Activated gamma-delta T cell treated with Interleukin-2 at 50 U/mL for 16 hours (primary cell): ENCODE data around the gene SYNGR1.
"Not testable (repeated sequence)": the region's sequence is repeated elsewhere in the genome, so short reads cannot be mapped to it uniquely, and the experiment has no call there.

Experiments used
- DNase-seq: peaks from one replicate; pipeline ENCODE4 v3.0.0-alpha.2; 2020

SYNGR1 gene

GRCh38 chr22:39411828-39412365 lies 62.1 kb downstream of the SYNGR1 start:
- not testable (repeated sequence) for DNase-seq

GRCh38 chr22:39413204-39413603 lies 63.4 kb downstream of the SYNGR1 start:
- DNase-seq, result not testable (repeated sequence)

- DNase-seq, result no peak
These were observed 64.6 kb downstream of the SYNGR1 start for GRCh38 chr22:39414377-39414776.

- no peak for DNase-seq
These were observed 65.1 kb downstream of the SYNGR1 start for GRCh38 chr22:39414886-39415285.

- no peak for DNase-seq
These were observed 65.7 kb downstream of the SYNGR1 start for GRCh38 chr22:39415506-39415905.

GRCh38 chr22:39416319-39416718 lies 66.5 kb downstream of the SYNGR1 start:
- no peak for DNase-seq

- no peak for DNase-seq
These were observed 67.8 kb downstream of the SYNGR1 start for GRCh38 chr22:39417641-39418040.

- DNase-seq, result no peak
These were observed 68.9 kb downstream of the SYNGR1 start for GRCh38 chr22:39418696-39419095.

GRCh38 chr22:39419096-39419495 lies 69.3 kb downstream of the SYNGR1 start:
- DNase-seq, result no peak

GRCh38 chr22:39419911-39420310 lies 70.1 kb downstream of the SYNGR1 start:
- no peak for DNase-seq

- DNase-seq, result no peak
These were observed 71.9 kb downstream of the SYNGR1 start for GRCh38 chr22:39421691-39422090.

GRCh38 chr22:39422101-39422500 lies 72.3 kb downstream of the SYNGR1 start:
- no peak for DNase-seq

GRCh38 chr22:39422721-39423120 lies 72.9 kb downstream of the SYNGR1 start:
- no peak for DNase-seq

- DNase-seq, result no peak
These were observed 74.2 kb downstream of the SYNGR1 start for GRCh38 chr22:39423976-39424375.

- no peak for DNase-seq
These were observed 76.7 kb downstream of the SYNGR1 start for GRCh38 chr22:39426380-39427043.

GRCh38 chr22:39427751-39428596 lies 78.2 kb downstream of the SYNGR1 start:
- DNase-seq, result no peak

GRCh38 chr22:39428597-39429071 lies 78.8 kb downstream of the SYNGR1 start:
- DNase-seq, result no peak

GRCh38 chr22:39429186-39429585 lies 79.4 kb downstream of the SYNGR1 start:
- no peak for DNase-seq

- no peak for DNase-seq
These were observed 80.3 kb downstream of the SYNGR1 start for GRCh38 chr22:39429916-39430575.

- no peak for DNase-seq
These were observed 80.9 kb downstream of the SYNGR1 start for GRCh38 chr22:39430576-39431150.

GRCh38 chr22:39431216-39431801 lies 81.5 kb downstream of the SYNGR1 start:
- no peak for DNase-seq

GRCh38 chr22:39431821-39432251 lies 82.0 kb downstream of the SYNGR1 start:
- DNase-seq, result no peak
